HG03520 (cell line): ENCODE data around the gene CXorf66.
"Not testable (repeated sequence)": the region's sequence is repeated elsewhere in the genome, so short reads cannot be mapped to it uniquely, and the experiment has no call there.

Experiments
- ATAC-seq: cut with Tn5 transposase; IDR thresholded peaks from one replicate; pipeline ENCODE4 v1.9.1; 2021; ENCODE audit warnings: mild to moderate bottlenecking, moderate library complexity; ENCODE audit not compliant: unreplicated experiment

Gene CXorf66, protein sequence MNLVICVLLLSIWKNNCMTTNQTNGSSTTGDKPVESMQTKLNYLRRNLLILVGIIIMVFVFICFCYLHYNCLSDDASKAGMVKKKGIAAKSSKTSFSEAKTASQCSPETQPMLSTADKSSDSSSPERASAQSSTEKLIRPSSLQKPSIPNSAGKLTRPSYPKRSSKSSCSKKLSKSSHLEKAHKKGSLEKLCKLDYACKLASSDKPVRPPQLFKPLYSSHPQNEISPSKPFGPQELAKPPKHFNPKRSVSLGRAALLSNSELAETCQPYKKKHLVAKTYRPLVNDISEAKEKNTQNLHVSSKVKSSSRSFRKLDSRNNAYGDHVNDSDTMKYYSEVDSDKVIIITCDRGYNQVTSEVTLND

DNA sequence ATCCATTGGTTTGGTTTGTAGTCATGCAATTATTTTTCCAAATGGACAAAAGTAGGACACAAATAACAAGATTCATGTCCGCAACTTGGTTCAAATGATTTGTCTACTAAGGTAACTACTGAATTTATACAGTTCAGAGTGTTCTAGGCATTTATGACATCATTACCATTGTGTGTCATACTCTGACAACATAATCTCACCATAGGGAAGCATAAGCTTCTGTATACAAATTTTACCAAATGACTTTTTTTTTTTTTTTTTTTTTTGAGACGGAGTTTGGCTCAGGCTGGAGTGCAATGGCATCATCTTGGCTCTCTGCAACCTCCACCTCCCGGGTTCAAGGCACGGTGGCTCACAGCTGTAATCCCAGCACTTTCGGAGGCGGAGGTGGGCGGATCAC is at the start of gene CXorf66:
TSS of gene CXorf66 (minus strand) at position 101 of the 400 bp plus-strand sequence. CDS start at position 76, 25 bp downstream.
- no peak for ATAC-seq

DNA sequence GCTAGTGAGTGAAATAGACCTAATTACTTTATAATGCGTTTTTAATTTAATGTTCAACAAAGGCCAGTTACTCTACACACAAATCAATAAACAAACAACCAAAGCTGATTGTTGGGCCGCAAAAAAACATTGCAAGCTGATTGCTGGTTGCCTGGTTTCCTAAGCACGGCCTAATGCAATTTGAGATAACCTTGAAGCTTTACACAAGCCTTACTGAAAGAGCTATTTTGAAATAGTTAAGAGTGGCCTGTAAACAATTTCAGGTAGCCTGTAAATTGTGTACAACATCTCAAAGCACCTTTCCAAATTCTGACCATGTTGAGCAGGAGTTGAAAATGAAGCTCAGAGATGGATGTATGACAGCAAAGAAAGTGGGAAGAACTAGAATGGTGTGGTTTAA is 17.5 kb upstream of the CXorf66 start:
- no peak for ATAC-seq

DNA sequence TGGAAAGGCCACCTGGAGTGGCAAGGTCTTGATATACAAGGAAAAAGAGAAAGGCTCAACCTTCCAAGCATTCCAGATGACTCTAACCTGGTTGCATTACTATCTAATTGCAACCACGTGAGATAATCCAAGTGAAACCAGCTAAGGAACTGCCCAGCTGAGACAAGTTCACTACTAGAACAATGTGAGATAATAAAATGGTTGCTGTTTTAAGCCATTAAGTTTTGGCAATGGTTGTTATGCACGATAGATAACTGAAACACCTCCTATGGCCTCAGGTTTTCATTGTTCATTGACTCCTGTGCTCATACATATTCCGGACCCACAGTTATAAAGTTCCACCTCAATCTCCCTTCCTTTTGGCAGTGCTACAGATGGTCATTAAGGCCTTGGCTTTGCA is 9.2 kb upstream of the CXorf66 start:
- no peak for ATAC-seq

DNA sequence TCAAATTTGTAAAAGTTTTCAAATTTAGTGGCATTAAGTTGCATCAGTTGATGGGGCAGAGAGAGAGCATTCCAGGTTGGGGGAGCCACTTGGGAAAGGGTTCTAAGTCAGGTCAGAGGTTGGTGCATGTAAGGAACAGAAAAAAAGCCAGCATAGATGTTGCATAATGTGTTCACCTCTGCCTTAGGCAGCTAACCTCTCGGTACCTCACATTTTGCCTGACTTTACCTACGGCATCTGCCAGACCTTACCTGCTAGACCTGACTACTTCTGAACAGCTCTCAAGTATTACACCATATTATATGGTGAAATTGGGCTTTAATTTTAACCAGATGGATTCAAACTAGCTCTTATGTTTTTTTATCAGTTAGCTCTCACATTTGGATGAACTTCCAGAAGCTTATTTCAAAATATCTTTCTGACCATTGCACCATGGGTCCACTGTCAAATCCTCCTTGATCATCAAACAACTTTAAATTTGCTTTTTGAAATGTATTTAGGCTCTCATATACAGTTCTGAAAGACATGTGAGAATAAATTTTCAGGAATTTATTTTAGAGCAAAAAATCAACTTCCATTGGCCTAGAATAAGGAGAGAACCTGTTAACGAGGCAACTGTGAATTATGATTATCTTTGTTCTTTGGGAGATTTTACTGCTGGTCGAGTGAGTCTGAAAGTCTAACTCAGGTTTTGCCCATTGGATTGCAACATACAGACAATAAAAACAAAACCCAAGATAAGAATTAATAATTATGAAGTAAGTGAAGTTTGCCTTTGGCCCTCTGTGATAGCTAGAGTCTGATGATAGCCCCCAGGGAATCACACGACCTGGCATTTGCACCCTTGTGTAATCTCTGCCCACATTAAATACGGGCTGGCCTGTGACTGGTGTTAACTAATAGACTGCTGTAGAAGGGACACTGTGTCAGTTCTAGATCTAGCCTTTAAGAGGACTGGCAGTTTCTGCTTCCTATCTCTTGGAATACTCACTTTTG is 7.6 kb upstream of the CXorf66 start:
- no peak for ATAC-seq

DNA sequence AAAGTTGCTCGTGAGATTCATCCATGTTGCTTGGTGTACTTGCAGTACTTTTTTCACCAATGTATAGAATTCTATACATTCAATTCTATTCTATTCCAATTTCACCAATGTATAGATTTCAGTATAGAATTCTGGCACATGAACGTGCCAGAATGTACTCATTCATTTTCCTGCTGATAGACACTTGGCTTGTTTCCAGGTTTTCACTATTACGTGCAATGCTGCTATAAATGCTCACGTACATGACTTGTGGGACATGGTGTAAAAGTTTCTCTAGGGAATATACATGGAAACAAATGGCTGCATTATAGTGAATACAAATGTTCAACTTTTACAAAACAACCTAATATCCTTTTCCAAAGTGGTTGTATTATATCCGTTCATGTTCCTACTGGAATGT is 6.8 kb upstream of the CXorf66 start:
- no peak for ATAC-seq

DNA sequence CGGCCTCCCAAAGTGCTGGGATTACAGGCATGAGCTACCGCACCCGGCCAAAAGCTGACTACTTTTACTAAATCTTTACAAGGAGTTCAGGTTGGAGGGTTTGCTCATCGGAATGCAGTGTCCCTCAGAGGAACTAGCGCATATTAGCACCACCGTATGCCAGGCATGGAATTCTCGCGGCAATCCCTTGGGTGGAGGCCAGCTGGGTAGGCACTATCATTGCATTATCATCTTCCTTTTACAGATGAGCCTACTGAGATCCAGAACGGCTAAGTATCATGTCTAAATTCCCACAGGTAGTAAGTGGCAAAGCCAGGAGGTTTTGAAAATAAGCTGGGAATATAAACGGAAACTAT is 6.1 kb upstream of the CXorf66 start:
- no peak for ATAC-seq

DNA sequence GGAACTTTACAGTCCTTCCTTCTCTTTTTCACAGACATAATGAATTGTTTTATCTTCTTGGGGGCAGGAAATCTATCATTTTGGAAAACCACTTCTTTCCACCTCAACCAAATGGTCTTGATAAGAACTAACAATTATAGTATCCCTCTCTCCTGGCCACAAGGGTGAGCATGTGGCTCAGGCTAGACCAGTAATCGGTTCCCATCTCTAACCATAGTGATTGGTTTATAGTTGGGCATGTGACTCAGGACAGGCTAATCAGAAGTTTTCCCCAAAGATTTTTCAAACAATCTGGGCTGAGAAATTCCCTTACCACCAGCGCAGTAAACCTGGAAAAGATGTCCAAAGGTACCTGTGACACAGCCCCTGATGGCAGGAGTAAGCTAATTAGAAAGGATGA is 4.0 kb upstream of the CXorf66 start:
- no peak for ATAC-seq

DNA sequence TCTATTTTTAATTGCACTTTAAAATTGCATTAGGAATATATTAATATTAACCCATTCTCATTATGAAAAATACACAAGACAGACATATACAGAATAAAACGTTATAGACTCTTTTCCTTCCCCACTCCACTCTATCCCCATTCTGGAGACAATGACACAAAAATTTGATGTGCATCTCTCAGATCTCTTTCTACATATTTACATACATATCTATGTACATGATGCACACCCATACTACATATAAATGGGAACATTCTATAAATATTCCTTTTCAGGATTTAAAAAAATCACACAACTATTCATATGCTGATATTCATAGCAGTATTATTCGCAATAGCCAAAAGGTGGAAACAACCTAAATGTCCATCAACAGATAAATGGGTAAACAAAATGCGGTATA is 2.4 kb upstream of the CXorf66 start:
- no peak for ATAC-seq

DNA sequence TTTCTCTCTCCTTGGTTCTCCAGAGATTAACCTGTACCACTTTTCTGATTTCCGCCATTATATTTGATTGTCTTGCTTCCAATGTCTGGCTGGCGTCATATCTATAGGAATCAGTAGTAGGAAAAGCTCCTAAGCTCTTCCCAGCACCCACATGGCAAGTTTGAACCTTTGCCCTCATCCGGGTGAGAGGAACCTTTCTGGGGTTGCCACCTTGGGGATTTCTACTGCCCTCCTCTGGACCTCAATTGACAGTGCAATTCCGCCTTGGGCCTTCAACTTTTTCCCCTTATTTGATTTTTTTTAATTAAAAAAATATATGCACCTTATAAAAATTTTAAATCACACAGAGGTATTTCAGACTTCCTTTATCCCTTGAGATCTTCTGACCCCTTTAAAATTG is 2.0 kb upstream of the CXorf66 start:
- no peak for ATAC-seq

DNA sequence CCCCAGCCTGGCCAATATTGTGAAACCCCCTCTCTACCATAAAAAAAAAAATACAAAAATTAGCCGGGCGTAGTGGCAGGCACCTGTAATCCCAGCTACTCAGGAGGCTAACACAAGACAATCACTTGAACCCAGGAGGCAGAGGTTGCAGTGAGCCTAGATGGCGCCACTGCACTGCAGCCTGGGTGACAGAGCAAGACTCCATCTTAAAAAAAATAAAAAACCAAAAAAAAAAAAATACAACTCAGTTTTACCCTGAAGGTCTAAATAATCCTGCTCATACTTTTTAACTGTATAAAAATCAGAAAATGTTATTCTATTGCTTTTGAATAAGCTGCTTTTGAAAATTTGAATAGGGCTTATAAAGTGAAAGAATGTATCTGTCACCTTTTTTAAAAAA is 838 bp upstream of the CXorf66 start:
- not testable (repeated sequence) for ATAC-seq

DNA sequence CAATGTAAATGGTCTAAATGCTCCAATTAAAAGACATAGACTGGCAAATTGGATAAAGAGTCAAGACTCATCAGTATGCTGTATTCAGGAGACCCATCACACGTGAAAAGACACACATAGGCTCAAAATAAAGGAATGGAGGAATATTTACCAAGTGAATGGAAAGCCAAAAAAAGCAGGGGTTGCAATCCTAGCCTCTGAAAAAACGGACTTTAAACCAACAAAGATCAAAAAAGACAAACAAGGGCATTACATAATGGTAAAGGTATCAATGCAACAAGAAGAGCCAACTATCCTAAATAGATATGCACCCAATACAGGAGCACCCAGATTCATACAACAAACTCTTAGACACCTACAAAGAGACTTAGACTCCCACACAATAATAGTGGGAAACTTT is 4.2 kb downstream of the CXorf66 start:
- not testable (repeated sequence) for ATAC-seq

DNA sequence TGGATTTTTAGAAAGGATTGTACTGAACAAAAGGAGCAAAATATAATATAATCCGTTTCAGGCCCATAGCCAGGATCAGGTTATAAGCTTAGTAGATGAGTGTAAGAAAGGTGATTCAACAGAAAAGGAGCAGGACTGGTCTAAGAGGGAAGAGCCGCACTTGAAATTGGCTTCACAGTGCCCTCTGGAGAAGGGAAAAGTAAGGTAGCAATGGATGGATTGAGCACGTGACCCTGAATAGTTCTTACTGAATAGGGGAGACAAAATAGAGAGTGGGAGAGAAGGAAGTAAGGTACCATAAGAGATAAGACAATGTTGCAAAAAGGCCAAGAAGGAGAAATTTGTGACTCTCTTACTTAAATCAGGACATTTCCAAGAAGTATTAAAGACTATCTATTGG is 15.6 kb downstream of the CXorf66 start:
- no peak for ATAC-seq

DNA sequence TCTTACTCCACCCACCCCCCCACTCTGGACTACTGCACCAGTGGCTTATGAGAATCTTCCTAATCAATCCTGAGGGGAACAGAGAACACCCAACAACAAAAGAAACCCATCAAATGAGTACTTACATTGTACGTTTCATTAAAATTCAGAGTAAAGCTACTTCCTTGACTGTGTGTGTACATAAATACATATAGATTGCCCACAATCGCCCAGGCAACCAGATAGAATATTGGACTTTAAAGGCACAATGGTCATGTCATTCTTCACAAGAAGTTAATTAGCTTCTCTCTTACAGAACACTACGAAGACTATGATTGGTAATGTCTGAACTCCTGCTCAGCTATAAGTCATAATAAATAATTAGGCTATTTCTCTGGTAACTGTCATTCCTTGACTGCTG is 20.2 kb downstream of the CXorf66 start:
- no peak for ATAC-seq

DNA sequence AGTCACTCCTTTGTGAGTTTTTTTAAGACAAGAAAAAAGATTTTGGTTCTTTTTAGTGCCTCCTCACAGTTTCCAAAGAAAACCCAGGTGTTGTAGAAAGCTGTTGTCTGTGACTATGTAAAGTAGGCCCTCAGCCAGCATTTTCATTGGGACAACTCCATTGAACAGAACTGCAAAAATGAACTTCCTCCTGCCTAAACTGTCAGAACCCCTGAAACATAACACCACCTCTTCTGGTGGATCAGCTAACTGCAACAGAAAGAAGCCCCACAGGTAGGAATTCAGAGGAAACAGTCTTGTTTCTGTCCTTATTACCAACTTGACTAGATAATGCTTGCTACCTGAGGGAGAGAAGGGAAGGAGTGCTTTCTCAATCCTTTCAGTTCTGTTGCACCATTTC is 29.1 kb downstream of the CXorf66 start:
- ATAC-seq: no peak

DNA sequence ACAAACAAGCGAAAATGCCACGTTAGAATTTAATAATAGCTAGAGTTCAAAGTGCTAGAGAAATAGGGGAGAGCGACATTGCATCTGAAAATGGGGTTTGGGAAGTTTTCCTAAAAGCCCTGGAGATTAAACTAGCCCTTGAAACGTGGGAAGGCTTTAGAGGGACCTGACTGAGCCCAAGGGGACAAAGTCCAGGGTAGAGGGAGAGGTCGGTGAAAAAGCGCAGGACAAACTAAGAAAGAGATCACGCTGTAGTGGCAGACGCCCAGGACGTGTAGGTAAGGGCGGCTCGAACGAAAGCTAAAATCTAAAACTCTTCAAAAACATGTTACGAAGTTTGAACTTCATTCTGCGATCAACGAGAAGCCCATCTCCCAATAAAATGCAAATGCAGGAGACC is 31.4 kb downstream of the CXorf66 start:
- no peak for ATAC-seq

DNA sequence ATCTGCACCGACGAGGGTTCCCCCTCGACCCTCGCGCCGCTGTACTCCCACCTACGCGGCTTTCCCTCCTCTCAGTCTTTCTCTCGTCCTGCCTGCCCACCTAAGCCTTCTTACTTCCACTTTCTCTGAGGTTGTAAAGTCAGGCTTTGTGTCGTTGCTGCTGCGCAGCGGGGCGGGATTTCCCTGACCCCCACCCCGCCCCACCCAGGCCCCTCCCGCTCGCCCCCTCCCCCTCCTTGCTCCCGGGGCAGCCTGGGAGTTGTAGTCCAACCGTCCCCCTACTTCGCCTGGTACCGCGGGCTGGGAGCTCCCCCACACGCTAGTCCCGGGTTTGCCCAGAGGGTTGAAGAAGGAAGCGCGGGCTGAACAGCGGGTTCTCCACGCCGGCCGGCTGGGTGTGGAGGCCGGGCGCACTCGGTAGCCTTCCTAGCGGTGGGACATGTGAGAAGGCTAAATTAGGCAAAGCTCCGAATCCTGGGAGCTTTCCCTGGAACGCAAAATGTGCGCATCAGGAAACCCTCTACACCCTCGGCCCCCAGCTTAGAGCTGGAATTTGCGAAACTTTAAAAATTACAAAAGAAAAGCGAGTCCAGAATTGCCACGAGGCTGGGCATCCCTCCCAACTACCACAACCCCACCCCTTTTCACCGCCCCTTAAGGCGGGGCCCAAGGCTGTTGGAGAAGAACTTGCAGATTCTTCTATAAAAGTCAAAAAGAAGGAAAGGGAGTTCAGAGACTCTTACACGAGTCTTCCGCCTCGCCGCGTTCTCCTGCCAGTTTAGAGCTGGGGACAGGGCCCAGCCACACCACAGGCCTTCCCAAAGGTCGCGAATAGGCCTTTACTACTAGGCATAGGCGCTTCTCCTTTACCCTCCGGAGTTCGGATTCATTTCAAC is 32.2 kb downstream of the CXorf66 start, which contains the start of gene ATP11C:
TSS of gene ATP11C (minus strand) at position 153 of the 896 bp plus-strand sequence. CDS start 1,011 bp downstream, outside the sequence.
- peak; percentile 70 for ATAC-seq

DNA sequence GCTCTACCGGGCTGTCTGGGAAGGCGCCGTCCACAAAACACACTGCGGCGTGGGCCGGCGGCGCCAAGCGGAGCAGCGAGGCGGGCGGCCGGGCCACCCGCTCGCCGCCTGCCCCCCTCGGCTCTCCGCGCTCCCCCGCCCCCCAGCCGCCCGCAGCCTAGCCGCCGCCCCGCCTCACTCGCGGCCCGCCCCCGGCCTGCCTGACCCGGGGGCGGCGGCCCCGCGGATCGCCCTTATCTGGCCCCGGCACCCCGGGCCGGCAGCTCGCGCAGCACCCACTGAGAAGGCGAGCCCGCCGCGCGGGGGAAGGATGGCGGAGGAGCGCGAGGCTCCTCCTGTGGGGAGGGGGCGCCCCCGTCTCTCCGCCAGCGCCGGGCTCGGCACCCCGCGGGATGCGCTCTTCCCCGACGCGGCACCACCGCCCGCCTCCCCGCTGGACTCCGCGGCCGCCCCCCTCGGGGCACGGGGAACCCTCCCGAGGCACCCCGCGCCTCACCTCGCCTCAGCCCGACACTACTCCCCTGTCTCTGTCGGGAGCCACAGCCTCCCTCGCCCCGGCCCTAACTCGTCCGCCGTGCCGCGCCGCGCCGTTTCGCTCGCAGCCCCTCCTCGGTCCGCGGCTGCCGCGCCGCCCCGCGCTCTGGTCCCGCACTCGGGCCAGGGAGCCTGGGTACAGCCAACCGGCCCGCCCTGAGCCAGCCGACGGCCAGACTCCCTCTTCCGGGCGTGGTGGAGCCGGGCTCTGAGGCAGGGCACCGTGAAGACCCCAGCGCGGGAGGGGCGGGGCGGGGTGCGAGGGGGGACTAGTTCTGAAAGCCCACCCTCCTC is 33.0 kb downstream of the CXorf66 start:
- peak; percentile 26 for ATAC-seq

DNA sequence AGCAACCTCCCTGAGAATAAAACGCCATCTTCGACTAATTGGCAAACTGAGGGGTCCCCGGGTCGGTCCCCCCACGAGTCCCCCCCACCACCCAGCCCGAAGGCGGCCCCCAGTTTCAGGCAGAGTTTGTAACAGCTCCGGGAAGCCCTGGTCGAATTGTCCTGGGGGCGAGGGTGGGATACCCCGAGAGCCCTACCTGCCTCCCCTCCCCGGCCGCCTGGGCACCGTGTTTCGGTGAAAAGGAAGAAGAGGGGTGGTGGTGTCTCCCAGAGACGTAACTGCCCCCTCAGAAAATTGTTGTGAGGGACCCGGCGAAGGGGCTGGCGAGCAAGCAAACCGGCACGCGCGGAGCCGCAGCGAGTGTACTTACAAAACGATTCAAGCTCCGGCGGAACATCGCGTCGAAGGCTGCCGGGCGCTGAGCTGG is 33.7 kb downstream of the CXorf66 start:
- ATAC-seq: no peak

DNA sequence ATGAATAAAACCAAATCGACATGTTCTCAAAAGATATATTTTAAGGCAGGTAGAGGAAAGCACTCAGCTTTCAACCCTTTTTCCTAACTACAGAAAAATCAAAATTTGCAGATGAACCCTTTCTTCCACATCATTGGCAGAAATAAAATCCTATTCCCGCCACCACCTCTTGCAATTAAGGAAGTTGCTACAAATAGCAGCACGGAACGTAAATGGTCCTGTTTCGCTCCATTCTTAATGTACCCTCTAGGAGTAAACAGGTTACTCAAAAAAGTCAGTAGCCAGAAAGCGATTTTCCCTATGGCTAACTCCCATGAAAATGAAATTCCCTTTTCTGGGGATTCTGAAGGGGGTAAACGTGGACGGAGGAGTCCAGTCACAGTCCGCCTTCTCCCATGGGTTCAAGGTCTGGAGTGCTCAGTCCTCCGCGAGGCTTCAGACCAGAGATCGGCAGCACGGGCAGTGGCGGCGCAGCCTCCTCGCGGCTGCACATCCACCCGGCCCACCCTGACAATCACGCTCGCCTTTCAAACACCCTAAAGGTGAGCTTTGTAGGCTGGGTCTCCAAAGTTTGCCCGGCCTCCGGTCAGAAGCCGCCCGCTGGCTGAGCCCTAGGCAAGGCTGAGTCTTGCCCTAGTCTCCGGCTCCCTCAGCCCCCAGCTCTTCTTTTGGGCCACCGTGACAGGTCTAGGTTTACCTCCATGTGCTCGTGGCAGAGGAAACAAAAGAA is 34.2 kb downstream of the CXorf66 start:
- no peak for ATAC-seq
